Kidney (tissue), 14 donors: Measurements from ENCODE around the gene CRTC2. TPM values are rescaled to one million over a fixed set of nuclear protein-coding genes. Genes with fewer than 3 reads are reported as not detected.
"Not testable (repeated sequence)": the region's sequence is repeated elsewhere in the genome, so short reads cannot be mapped to it uniquely, and the experiment has no call there.

Experiments used
- DNase-seq, 5 donors: peaks; one replicate each; pipeline ENCODE4 v3.0.0-alpha.2; 2013 to 2020
- FAIRE-seq: peaks from 2 replicates; lab custom pipeline; 2012; peaks lifted over from hg19 to GRCh38; lab: Jason Lieb, UNC
- H3K27ac ChIP-seq, 2 donors: one replicate each; pipeline ENCODE4 v1.7.0; 2013; ENCODE audit warnings: low read depth in 2 of 2, low read length in 2 of 2, inconsistent platforms in 1 of 2
- H3K27me3 ChIP-seq: one replicate; pipeline ENCODE4 v1.7.1; 2013; ENCODE audit warnings: low read length, inconsistent platforms; ENCODE audit not compliant: control insufficient read depth, insufficient read depth
- H3K36me3 ChIP-seq, 3 donors: one replicate each; pipeline versions ENCODE4 v1.7.0 to v1.7.1; 2013; ENCODE audit warnings: low read length in 3 of 3, control low read depth in 1 of 3, inconsistent platforms in 1 of 3; ENCODE audit not compliant: insufficient read depth in 3 of 3, control insufficient read depth in 2 of 3
- H3K4me1 ChIP-seq, 3 donors: one replicate each; pipeline versions ENCODE4 v1.7.0 to v1.7.1; 2013; ENCODE audit warnings: low read length in 3 of 3, inconsistent platforms in 1 of 3, low read depth in 1 of 3; ENCODE audit not compliant: control insufficient read depth in 2 of 3, insufficient read depth in 2 of 3
- H3K4me3 ChIP-seq, 3 donors: one replicate each; pipeline versions ENCODE4 v1.7.0 to v1.8.1; 2013; ENCODE audit warnings: low read length in 3 of 3, control low read depth in 1 of 3, inconsistent platforms in 1 of 3
- H3K9ac ChIP-seq, 3 donors: one replicate each; pipeline versions ENCODE4 v1.7.0 to v1.7.1; 2013; ENCODE audit warnings: low read length in 3 of 3, control low read depth in 1 of 3, inconsistent platforms in 1 of 3
- H3K9me3 ChIP-seq, 3 donors: one replicate each; pipeline versions ENCODE4 v1.7.0 to v1.7.1; 2013; ENCODE audit warnings: low read length in 3 of 3, control low read depth in 1 of 3, inconsistent platforms in 1 of 3; ENCODE audit not compliant: control insufficient read depth in 2 of 3, insufficient read depth in 1 of 3
- intact Hi-C: fragments of 100-400 bp; cut with DNase I; formaldehyde crosslinking; loops from one replicate; pipeline ENCODE4 v1.11.1; 2022
- polyA plus RNA-seq: library from polyadenylated mRNA; stranded (reverse); fragments of 350-450 nt; fragmentation: Illumina TruSeq; extraction: RNeasy Lipid Tissue Mini Kit (QIAGEN cat#74804); gene quantifications from one replicate; pipeline ENCODE4 v1.2.3, GENCODE V29; 2014; ENCODE audit warnings: low read depth, low replicate concordance; ENCODE audit not compliant: insufficient read depth
- total RNA-seq: library from RNA; stranded (reverse); fragmentation: NEBNext Ultra II Directional; extraction: Animal tissue kit (Norgen Biotek cat#: 25700); gene quantifications from one replicate; pipeline ENCODE4 v1.2.1, GENCODE V29; 2021
- TF ChIP-seq, protein P1 (sequence below): IDR thresholded peaks from 3 replicates; pipeline ENCODE4 v1.5.1; 2012; ENCODE audit warnings: mild to moderate bottlenecking, moderate library complexity, borderline replicate concordance; ENCODE audit not compliant: insufficient read depth; ENCODE audit errors: extremely low read depth
- donor health status: control.
- donor health status: control.
- donor health status: control.
- donor health status: control.
- donor health status: control.
- donor health status: DM: yes; HTN: yes; CAD: no.
- donor health status: Normal renal cell carcinoma (clear cell type).

Gene CRTC2
- total and polyA plus RNA-seq, 2 donors from 2014 or later: 28.6 to 44.8 TPM

GRCh38 chr1:153916297-153916696, 42.1 kb downstream of the CRTC2 start:
- no peak overlapping the region for H3K4me3 ChIP-seq
- H3K36me3 ChIP-seq: peaks cover 0 to 6% (median 0%) of the 10 kb centered on the region in 3 donors
- H3K4me1 ChIP-seq: peaks cover 7 to 16% (median 16%) of the 10 kb centered on the region in 3 donors
- no peaks in the 10 kb centered on the region for H3K9me3 ChIP-seq
- TF ChIP-seq, protein P1, sequence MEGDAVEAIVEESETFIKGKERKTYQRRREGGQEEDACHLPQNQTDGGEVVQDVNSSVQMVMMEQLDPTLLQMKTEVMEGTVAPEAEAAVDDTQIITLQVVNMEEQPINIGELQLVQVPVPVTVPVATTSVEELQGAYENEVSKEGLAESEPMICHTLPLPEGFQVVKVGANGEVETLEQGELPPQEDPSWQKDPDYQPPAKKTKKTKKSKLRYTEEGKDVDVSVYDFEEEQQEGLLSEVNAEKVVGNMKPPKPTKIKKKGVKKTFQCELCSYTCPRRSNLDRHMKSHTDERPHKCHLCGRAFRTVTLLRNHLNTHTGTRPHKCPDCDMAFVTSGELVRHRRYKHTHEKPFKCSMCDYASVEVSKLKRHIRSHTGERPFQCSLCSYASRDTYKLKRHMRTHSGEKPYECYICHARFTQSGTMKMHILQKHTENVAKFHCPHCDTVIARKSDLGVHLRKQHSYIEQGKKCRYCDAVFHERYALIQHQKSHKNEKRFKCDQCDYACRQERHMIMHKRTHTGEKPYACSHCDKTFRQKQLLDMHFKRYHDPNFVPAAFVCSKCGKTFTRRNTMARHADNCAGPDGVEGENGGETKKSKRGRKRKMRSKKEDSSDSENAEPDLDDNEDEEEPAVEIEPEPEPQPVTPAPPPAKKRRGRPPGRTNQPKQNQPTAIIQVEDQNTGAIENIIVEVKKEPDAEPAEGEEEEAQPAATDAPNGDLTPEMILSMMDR: no peak
- DNase-seq (no peak), FAIRE-seq (no peak)
- intact Hi-C loops: no loop called here
- H3K27me3 ChIP-seq: no peaks in the 10 kb centered on the region
- no peak overlapping the region for H3K9ac ChIP-seq
- no peak overlapping the region for H3K27ac ChIP-seq

DNA sequence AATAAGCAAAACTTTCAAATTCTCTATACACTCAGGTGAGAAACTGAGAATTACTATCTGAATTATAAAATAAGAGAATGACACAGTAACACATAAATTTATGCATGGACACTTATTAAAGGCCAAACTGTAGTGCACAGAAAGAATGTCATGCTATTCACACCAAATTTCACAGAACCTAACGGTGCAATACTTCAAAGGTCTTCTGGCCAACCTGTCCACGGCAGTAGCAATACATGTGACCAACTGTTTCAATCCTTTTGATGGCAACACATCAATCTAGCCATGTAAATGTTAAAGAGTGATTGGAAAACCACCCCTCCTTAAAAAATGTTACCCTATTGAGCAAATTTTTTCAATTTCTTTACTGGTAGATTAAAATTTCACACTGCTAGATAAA, 46.1 kb downstream of the CRTC2 start:
- H3K4me1 ChIP-seq: no peaks in the 10 kb centered on the region
- DNase-seq (no peak), FAIRE-seq (no peak)
- no peaks in the 10 kb centered on the region for H3K27me3 ChIP-seq
- peaks cover 0 to 1% (median 0%) of the 10 kb centered on the region in 3 donors for H3K36me3 ChIP-seq
- no peaks in the 10 kb centered on the region for H3K9me3 ChIP-seq
- TF ChIP-seq, protein P1: no peak
- no peak overlapping the region for H3K27ac ChIP-seq
- H3K9ac ChIP-seq: no peak overlapping the region
- intact Hi-C loops: no loop called here
- no peak overlapping the region for H3K4me3 ChIP-seq

- H3K27ac ChIP-seq, FAIRE-seq, DNase-seq, H3K9ac ChIP-seq, intact Hi-C loops, H3K9me3 ChIP-seq, H3K4me3 ChIP-seq, H3K27me3 ChIP-seq, H3K36me3 ChIP-seq, H3K4me1 ChIP-seq: not testable (repeated sequence)
These were observed 47.9 kb downstream of the CRTC2 start for GRCh38 chr1:153910560-153910959.

DNA sequence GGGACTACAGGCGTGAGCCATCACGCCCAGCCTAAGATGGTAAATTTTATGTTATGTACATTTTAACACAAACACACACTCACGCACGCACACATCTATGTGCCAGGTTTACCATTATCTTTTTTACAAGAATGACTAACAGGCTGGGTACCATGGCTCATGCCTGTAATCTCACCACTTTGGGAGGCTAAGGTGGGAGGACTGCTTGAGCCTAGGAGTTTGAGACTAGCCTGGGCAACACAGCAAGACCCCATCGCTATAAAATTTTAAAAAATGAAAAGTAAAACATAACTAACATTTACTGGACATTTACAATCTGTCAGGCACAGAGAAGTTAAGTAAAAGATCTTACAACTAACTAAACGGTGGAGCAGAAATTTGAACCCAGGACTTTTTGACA, 50.3 kb downstream of the CRTC2 start:
- TF ChIP-seq, protein P1: no peak
- Histone ChIP-seq H3K27ac (no peak overlapping the region), H3K4me1 (no peaks in the 10 kb centered on the region), H3K36me3 (peaks cover 0 to 6% (median 0%) of the 10 kb centered on the region in 3 donors), H3K27me3 (no peaks in the 10 kb centered on the region), H3K9me3 (no peaks in the 10 kb centered on the region), H3K9ac (no peak overlapping the region), H3K4me3 (no peak overlapping the region)
- intact Hi-C loops: no loop called here
- DNase-seq (no peak), FAIRE-seq (no peak)
